B cell (primary cell): Measurements from ENCODE around the gene CPT2. TPM values are rescaled to one million over a fixed set of nuclear protein-coding genes. Genes with fewer than 3 reads are reported as not detected.

ENCODE experiments used
- ATAC-seq: fragments of 200-7000 bp; cut with Tn5 transposase; one replicate; pipeline ENCODE4 v1.10.0; 2021; ENCODE audit warnings: low read depth, mild to moderate bottlenecking, moderate number of reproducible peaks, moderate library complexity
- CTCF ChIA-PET: fragments of 350-600 bp; sonication (Branson Sonifier 250); formaldehyde crosslinking; loops from one replicate; lab custom pipeline; 2021; ENCODE audit warnings: antibody characterized with exemption, inconsistent platforms; lab: Charles Lee
- POLR2A ChIA-PET: fragments of 350-600 bp; sonication (Branson Sonifier 250); formaldehyde crosslinking; loops from one replicate; lab custom pipeline; 2021; ENCODE audit warnings: antibody characterized with exemption; lab: Charles Lee
- DNase-seq: peaks from one replicate; pipeline ENCODE4 v3.0.0; 2013
- H2AFZ ChIP-seq: 2 replicates; pipeline ENCODE4 v1.6.1; 2012; ENCODE audit warnings: mild to moderate bottlenecking, low read depth, low read length; ENCODE audit not compliant: insufficient read depth, poor library complexity, severe bottlenecking
- H3K27ac ChIP-seq, 2 donors: 1 replicate in 1 of 2; 2 replicates in 1 of 2; pipeline ENCODE4 v1.5.1; 2012 to 2013; ENCODE audit warnings: low read length in 2 of 2, mild to moderate bottlenecking in 2 of 2, moderate library complexity in 1 of 2
- H3K27me3 ChIP-seq, 4 experiments: fragments of 200-600 bp in 1 of 4; sonication (generic) in 1 of 4; replicated peaks in 1 of 4; 1 replicate in 2 of 4; 2 replicates in 2 of 4; pipeline versions ENCODE4 v1.6.1 to v1.7.0; 2013 to 2016; ENCODE audit warnings: low read length in 3 of 4, mild to moderate bottlenecking in 2 of 4, mixed read lengths in 1 of 4, moderate library complexity in 1 of 4; ENCODE audit not compliant: insufficient read depth in 4 of 4, control insufficient read depth in 3 of 4; ENCODE audit errors: control extremely low read depth in 1 of 4
- H3K36me3 ChIP-seq, 2 experiments: replicated peaks in 1 of 2; 1 replicate in 1 of 2; 2 replicates in 1 of 2; pipeline versions ENCODE4 v1.6.1 to v1.7.1; 2013; ENCODE audit warnings: low read length in 1 of 2; ENCODE audit not compliant: insufficient read depth in 2 of 2, control insufficient read depth in 1 of 2; ENCODE audit errors: control extremely low read depth in 1 of 2, extremely low read depth in 1 of 2
- H3K4me1 ChIP-seq, 2 donors: fragments of 200-600 bp in 1 of 2; sonication (generic) in 1 of 2; 1 replicate in 1 of 2; 2 replicates in 1 of 2; pipeline versions ENCODE4 v1.5.1 to v1.6.1; 2013 to 2017; ENCODE audit warnings: low read length in 2 of 2; ENCODE audit not compliant: control insufficient read depth in 2 of 2, insufficient read depth in 2 of 2
- H3K4me2 ChIP-seq: replicated peaks from 2 replicates; pipeline ENCODE3; 2012; ENCODE audit warnings: mild to moderate bottlenecking, low read depth, low read length; ENCODE audit not compliant: poor library complexity, severe bottlenecking
- H3K4me3 ChIP-seq, 5 experiments: fragments of 200-600 bp in 1 of 5; sonication (generic) in 1 of 5; 1 replicate in 3 of 5; 2 replicates in 2 of 5; pipeline versions ENCODE4 v1.5.1 to v1.7.0; 2011 to 2016; ENCODE audit warnings: low read length in 4 of 5, mild to moderate bottlenecking in 4 of 5, low read depth in 2 of 5, control low read depth in 1 of 5, moderate library complexity in 1 of 5; ENCODE audit not compliant: insufficient read depth in 1 of 5; ENCODE audit errors: control extremely low read depth in 1 of 5, extremely low read depth in 1 of 5
- H3K79me2 ChIP-seq: fragments of 200-600 bp; sonication (generic); one replicate; pipeline ENCODE4 v1.6.0; 2016; ENCODE audit warnings: low read length; ENCODE audit not compliant: control insufficient read depth, insufficient read depth
- H3K9ac ChIP-seq: fragments of 200-600 bp; sonication (generic); 2 replicates; pipeline ENCODE4 v1.6.1; 2017; ENCODE audit warnings: mild to moderate bottlenecking, low read length, moderate library complexity
- H3K9me3 ChIP-seq, 3 donors: one replicate each; pipeline versions ENCODE4 v1.6.1 to v1.7.1; 2013; ENCODE audit warnings: low read length in 2 of 3; ENCODE audit not compliant: control insufficient read depth in 2 of 3, insufficient read depth in 1 of 3; ENCODE audit errors: control extremely low read depth in 1 of 3
- H4K20me1 ChIP-seq: 2 replicates; pipeline ENCODE4 v1.6.0; 2012; ENCODE audit warnings: mild to moderate bottlenecking, low read length; ENCODE audit not compliant: insufficient read depth, control insufficient read depth, poor library complexity, severe bottlenecking
- H3K27ac Mint-ChIP-seq: one replicate; pipeline ENCODE4 v1.8.0; 2021; ENCODE audit warnings: mixed read lengths
- H3K27me3 Mint-ChIP-seq: one replicate; pipeline ENCODE4 v1.8.0; 2021; ENCODE audit warnings: mixed read lengths
- H3K4me1 Mint-ChIP-seq: one replicate; pipeline ENCODE4 v1.8.0; 2021; ENCODE audit warnings: mixed read lengths
- H3K4me3 Mint-ChIP-seq: one replicate; pipeline ENCODE4 v1.8.0; 2021; ENCODE audit warnings: mixed read lengths
- H3K9me3 Mint-ChIP-seq: one replicate; pipeline ENCODE4 v1.8.0; 2022; ENCODE audit warnings: mixed read lengths; ENCODE audit not compliant: insufficient read depth
- EZH2 ChIP-seq: IDR thresholded peaks from 2 replicates; pipeline ENCODE4 v1.6.1; 2012; ENCODE audit warnings: borderline replicate concordance, low read depth, mild to moderate bottlenecking, moderate library complexity, low read length; ENCODE audit not compliant: insufficient read depth, poor library complexity, severe bottlenecking
- WGBS: methylation state at CpG from one replicate; pipeline ENCODE4 v1.1.5; 2013; ENCODE audit warnings: missing lambda C conversion rate; ENCODE audit not compliant: insufficient coverage; 5-methylcytosine and 5-hydroxymethylcytosine counted together
- intact Hi-C: fragments of 100-400 bp; cut with micrococcal nuclease; formaldehyde crosslinking; loops from one replicate; pipeline ENCODE4 v1.10.0; 2022
- polyA plus RNA-seq: library from polyadenylated mRNA; depleted of rRNA; stranded (reverse); fragments of >200 nt; gene quantifications from 2 replicates; pipeline ENCODE4 v1.2.3, GENCODE V29; 2012
- total RNA-seq, 2 donors: library from RNA; stranded (reverse); fragments of 120-200 nt in 1 of 2; gene quantifications; 1 replicate in 1 of 2; 2 replicates in 1 of 2; pipeline versions ENCODE4 v1.2.3 to v1.2.4, GENCODE V29; 2013 to 2022
- TF ChIP-seq, protein P1 (sequence below): fragments of 200-600 bp; IDR thresholded peaks from one replicate; pipeline ENCODE4 v1.8.0; 2022; ENCODE audit warnings: antibody characterized with exemption, mild to moderate bottlenecking

Gene CPT2
- total and polyA plus RNA-seq, 2 donors (not counting 1 experiment from before 2014, with no cell fraction given), result 6.3 to 19.8 TPM

DNA sequence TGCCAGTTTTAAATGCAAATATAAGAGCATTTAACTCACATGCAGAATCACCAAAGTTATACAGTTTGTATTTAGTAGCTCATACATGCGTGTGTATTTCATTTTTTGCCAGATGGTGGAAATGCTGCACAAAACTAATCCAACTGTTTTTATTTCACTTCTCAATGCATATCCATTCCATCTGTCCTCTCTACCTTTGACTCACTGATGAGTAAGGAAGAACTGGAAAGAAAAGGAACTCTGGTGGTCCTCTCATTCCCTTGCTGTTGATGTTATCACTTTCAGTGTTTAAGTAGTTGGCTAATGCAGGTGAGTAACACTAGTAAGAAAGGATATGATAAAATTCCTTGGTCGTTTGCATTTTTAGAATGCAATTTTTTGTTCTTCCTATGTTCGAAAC, 48.5 kb upstream of the CPT2 start:
- Mint-ChIP-seq H3K4me1 (no peaks in the 10 kb centered on the region), H3K9me3 (no peaks in the 10 kb centered on the region), H3K4me3 (no peak overlapping the region), H3K27me3 (peaks cover 4% of the 10 kb centered on the region), H3K27ac (no peak overlapping the region)
- ATAC-seq (no peak), DNase-seq (no peak)
- ChIA-PET CTCF (no interaction called here), POLR2A (no interaction called here)
- TF ChIP-seq EZH2, result no peak
- TF ChIP-seq, protein P1, sequence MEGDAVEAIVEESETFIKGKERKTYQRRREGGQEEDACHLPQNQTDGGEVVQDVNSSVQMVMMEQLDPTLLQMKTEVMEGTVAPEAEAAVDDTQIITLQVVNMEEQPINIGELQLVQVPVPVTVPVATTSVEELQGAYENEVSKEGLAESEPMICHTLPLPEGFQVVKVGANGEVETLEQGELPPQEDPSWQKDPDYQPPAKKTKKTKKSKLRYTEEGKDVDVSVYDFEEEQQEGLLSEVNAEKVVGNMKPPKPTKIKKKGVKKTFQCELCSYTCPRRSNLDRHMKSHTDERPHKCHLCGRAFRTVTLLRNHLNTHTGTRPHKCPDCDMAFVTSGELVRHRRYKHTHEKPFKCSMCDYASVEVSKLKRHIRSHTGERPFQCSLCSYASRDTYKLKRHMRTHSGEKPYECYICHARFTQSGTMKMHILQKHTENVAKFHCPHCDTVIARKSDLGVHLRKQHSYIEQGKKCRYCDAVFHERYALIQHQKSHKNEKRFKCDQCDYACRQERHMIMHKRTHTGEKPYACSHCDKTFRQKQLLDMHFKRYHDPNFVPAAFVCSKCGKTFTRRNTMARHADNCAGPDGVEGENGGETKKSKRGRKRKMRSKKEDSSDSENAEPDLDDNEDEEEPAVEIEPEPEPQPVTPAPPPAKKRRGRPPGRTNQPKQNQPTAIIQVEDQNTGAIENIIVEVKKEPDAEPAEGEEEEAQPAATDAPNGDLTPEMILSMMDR, result no peak
- no peak overlapping the region for H3K4me2 ChIP-seq
- H2AFZ ChIP-seq, result no peak overlapping the region
- no peaks in the 10 kb centered on the region for H3K4me1 ChIP-seq
- 76% methylated on average over 2 of the region's 3 CpGs for WGBS
- H3K27ac ChIP-seq, result no peak overlapping the region
- no peaks in the 10 kb centered on the region for H4K20me1 ChIP-seq
- no peaks in the 10 kb centered on the region for H3K79me2 ChIP-seq
- no peaks in the 10 kb centered on the region for H3K9me3 ChIP-seq
- H3K36me3 ChIP-seq, result no peaks in the 10 kb centered on the region
- no peak overlapping the region for H3K4me3 ChIP-seq
- intact Hi-C loops, result no loop called here
- no peaks in the 10 kb centered on the region for H3K27me3 ChIP-seq
- H3K9ac ChIP-seq, result no peak overlapping the region

DNA sequence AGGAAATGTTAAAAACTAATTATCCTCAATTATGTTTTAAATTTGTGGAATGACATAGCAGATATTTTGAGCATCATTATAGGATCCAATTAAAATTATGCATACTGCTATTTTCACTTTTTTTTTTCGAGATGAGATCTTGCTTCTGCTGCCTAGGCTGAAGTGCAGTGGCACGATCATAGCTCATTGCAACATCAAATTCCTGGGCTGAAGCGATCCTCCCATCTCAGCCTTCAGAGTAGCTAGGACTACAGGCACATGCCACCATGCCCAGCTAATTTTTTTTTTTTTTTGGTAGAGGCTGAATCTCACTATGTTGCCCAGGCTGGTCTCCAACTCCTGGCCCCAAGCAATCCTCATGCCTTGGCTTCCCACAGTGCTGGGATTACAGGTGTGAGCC, 42.9 kb upstream of the CPT2 start:
- WGBS, result no CpG with 5 or more reads among the region's 3 CpGs
- no peaks in the 10 kb centered on the region for H3K27me3 ChIP-seq
- H3K79me2 ChIP-seq, result no peaks in the 10 kb centered on the region
- no peak overlapping the region for H3K9ac ChIP-seq
- H3K36me3 ChIP-seq, result no peaks in the 10 kb centered on the region
- H3K9me3 Mint-ChIP-seq, result no peaks in the 10 kb centered on the region
- H3K4me3 Mint-ChIP-seq, result no peak overlapping the region
- no peak overlapping the region for H2AFZ ChIP-seq
- no peaks in the 10 kb centered on the region for H4K20me1 ChIP-seq
- no peaks in the 10 kb centered on the region for H3K4me1 Mint-ChIP-seq
- H3K27ac Mint-ChIP-seq, result no peak overlapping the region
- peaks cover 13% of the 10 kb centered on the region for H3K27me3 Mint-ChIP-seq
- intact Hi-C loops, result no loop called here
- H3K9me3 ChIP-seq, result no peaks in the 10 kb centered on the region
- H3K4me1 ChIP-seq, result no peaks in the 10 kb centered on the region
- H3K27ac ChIP-seq, result no peak overlapping the region
- ChIA-PET CTCF (no interaction called here), POLR2A (no interaction called here)
- ATAC-seq (no peak), DNase-seq (no peak)
- H3K4me3 ChIP-seq, result no peak overlapping the region
- H3K4me2 ChIP-seq, result no peak overlapping the region
- TF ChIP-seq, protein P1, result no peak
- no peak for TF ChIP-seq EZH2
